Calu3 (cell line): Measurements from ENCODE around the gene DCUN1D4. TPM values are rescaled to one million over a fixed set of nuclear protein-coding genes. Genes with fewer than 3 reads are reported as not detected.
"Not testable (repeated sequence)": the region's sequence is repeated elsewhere in the genome, so short reads cannot be mapped to it uniquely, and the experiment has no call there.

ENCODE experiments used
- BruUV-seq: library from RNA; stranded (reverse); fragments of 400-500 nt; replicated peaks from 2 replicates; lab custom pipeline; 2021; lab: Mats Ljungman, UMichigan
- CTCF ChIA-PET: fragments of 300-600 bp; sonication (Branson Sonifier 250); formaldehyde crosslinking; loops from one replicate; lab custom pipeline; 2022; ENCODE audit warnings: antibody characterized with exemption; lab: Charles Lee
- DNase-seq: peaks from one replicate; pipeline ENCODE4 v3.0.0; 2022
- H3K27ac Mint-ChIP-seq: one replicate; pipeline ENCODE4 v1.8.0; 2022; ENCODE audit warnings: mixed read lengths; ENCODE audit not compliant: unreplicated experiment
- H3K27me3 Mint-ChIP-seq: one replicate; pipeline ENCODE4 v1.8.0; 2022; ENCODE audit warnings: mixed read lengths; ENCODE audit not compliant: unreplicated experiment
- H3K36me3 Mint-ChIP-seq: one replicate; pipeline ENCODE4 v1.8.0; 2022; ENCODE audit warnings: mild to moderate bottlenecking, moderate library complexity, mixed read lengths; ENCODE audit not compliant: insufficient read depth, unreplicated experiment
- H3K4me1 Mint-ChIP-seq: one replicate; pipeline ENCODE4 v1.8.0; 2022; ENCODE audit warnings: mild to moderate bottlenecking, low read depth, mixed read lengths; ENCODE audit not compliant: unreplicated experiment
- H3K4me3 Mint-ChIP-seq: one replicate; pipeline ENCODE4 v1.8.0; 2022; ENCODE audit warnings: mild to moderate bottlenecking, low read depth, moderate library complexity, mixed read lengths; ENCODE audit not compliant: unreplicated experiment
- H3K9me3 Mint-ChIP-seq: one replicate; pipeline ENCODE4 v1.8.0; 2022; ENCODE audit warnings: low read depth, mixed read lengths; ENCODE audit not compliant: unreplicated experiment
- intact Hi-C: fragments of 100-400 bp; cut with micrococcal nuclease; formaldehyde crosslinking; loops from one replicate; pipeline ENCODE4 v1.10.0; 2022; ENCODE audit not compliant: unreplicated experiment
- total RNA-seq: library from RNA; stranded (reverse); gene quantifications from 2 replicates; pipeline ENCODE4 v1.2.3, GENCODE V29; 2022
- TF ChIP-seq, protein P1 (sequence below): fragments of 200-600 bp; IDR thresholded peaks from one replicate; pipeline ENCODE4 v1.8.0; 2022; ENCODE audit warnings: antibody characterized with exemption; ENCODE audit not compliant: unreplicated experiment

The DCUN1D4 gene
- total RNA-seq, 1 experiment from 2014 or later, result 40.3 TPM

- no peak for DNase-seq
- H3K36me3 Mint-ChIP-seq, result peaks cover 4% of the 10 kb centered on the region
- BruUV-seq, result no TSS peak
Measured at GRCh38 chr4:51932261-51932660, 89.3 kb downstream of the DCUN1D4 start.

DNA sequence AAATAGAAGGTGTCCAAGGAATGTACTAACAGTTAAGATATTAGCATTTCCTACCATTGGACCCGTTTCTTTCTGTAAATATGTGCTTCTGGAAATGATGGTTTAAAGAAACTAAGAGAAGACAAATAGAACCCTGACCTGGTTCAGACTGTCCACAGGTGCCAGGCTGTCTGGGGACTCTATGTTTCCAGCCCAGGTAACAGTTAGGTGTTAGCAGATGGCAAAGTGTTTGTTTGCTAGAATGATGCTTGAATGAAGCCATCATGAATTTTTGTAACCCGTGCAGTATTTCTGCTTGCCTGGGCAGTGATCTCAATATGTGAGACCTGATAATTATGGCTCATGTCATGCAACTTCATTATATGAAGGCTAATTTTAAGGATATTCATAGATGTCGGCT is 89.7 kb downstream of the DCUN1D4 start:
- no peak overlapping the region for H3K27ac Mint-ChIP-seq
- H3K27me3 Mint-ChIP-seq, result no peaks in the 10 kb centered on the region
- TF ChIP-seq, protein P1, sequence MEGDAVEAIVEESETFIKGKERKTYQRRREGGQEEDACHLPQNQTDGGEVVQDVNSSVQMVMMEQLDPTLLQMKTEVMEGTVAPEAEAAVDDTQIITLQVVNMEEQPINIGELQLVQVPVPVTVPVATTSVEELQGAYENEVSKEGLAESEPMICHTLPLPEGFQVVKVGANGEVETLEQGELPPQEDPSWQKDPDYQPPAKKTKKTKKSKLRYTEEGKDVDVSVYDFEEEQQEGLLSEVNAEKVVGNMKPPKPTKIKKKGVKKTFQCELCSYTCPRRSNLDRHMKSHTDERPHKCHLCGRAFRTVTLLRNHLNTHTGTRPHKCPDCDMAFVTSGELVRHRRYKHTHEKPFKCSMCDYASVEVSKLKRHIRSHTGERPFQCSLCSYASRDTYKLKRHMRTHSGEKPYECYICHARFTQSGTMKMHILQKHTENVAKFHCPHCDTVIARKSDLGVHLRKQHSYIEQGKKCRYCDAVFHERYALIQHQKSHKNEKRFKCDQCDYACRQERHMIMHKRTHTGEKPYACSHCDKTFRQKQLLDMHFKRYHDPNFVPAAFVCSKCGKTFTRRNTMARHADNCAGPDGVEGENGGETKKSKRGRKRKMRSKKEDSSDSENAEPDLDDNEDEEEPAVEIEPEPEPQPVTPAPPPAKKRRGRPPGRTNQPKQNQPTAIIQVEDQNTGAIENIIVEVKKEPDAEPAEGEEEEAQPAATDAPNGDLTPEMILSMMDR, result no peak
- no TSS peak for BruUV-seq
- no peaks in the 10 kb centered on the region for H3K4me1 Mint-ChIP-seq
- intact Hi-C loops, result no loop called here
- CTCF ChIA-PET, result no interaction called here
- no peak overlapping the region for H3K4me3 Mint-ChIP-seq
- H3K36me3 Mint-ChIP-seq, result peaks cover 4% of the 10 kb centered on the region
- DNase-seq, result no peak
- no peaks in the 10 kb centered on the region for H3K9me3 Mint-ChIP-seq

More at GRCh38 chr4:51932261-51932660, 89.3 kb downstream of the DCUN1D4 start:
- Mint-ChIP-seq H3K4me1 (no peaks in the 10 kb centered on the region), H3K27me3 (no peaks in the 10 kb centered on the region), H3K27ac (no peak overlapping the region), H3K4me3 (no peak overlapping the region), H3K9me3 (no peaks in the 10 kb centered on the region)
- TF ChIP-seq, protein P1, result no peak
- CTCF ChIA-PET, result no interaction called here
- intact Hi-C loops, result no loop called here

GRCh38 chr4:51940460-51940859 is 97.5 kb downstream of the DCUN1D4 start:
- BruUV-seq, H3K27ac Mint-ChIP-seq, H3K4me3 Mint-ChIP-seq, intact Hi-C loops, CTCF ChIA-PET, H3K9me3 Mint-ChIP-seq, H3K36me3 Mint-ChIP-seq, DNase-seq, H3K27me3 Mint-ChIP-seq: not testable (repeated sequence)
- H3K4me1 Mint-ChIP-seq, result peaks cover 13% of the 10 kb centered on the region

DNA sequence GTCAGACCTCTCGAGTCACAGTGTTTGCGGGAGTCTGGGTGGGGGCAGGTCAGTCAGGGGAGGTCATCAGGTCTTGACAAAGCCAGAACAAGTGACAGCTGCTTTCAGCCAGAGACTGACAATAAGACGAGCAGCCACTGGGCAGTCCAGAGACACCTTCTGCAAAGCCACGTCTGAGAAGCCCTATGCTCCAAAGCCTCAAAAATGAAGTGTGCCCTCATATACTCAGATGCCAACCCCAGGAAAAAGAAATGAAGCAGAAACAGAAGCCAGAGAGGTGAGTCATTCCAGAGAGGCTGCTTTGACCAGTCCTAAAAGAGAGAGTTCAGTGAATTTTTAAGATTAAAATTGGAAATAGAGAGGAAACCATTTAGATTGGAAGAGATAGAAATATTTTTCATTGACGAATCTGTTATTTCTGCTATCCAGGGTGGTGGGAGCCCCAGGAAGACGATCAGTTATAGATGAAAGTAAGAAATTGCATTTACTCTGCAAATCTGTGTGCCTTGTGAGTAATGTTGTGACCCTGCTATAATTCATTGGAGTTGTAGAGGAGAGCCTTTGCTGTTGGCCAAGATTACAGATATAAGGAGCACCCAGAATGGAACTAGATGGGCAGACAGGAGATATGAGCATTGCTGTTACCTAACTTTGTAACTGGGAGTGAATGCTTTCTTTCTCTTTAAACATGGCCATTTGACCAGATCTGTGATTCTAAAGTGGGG is 99.3 kb downstream of the DCUN1D4 start:
- H3K27me3 Mint-ChIP-seq, result no peaks in the 10 kb centered on the region
- TF ChIP-seq, protein P1, result no peak
- intact Hi-C loops, result no loop called here
- no peak for DNase-seq
- H3K4me3 Mint-ChIP-seq, result no peak overlapping the region
- H3K27ac Mint-ChIP-seq, result peak overlapping the region; percentile 40
- CTCF ChIA-PET, result no interaction called here
- H3K4me1 Mint-ChIP-seq, result peaks cover 13% of the 10 kb centered on the region
- no peaks in the 10 kb centered on the region for H3K9me3 Mint-ChIP-seq
- no TSS peak for BruUV-seq
- no peaks in the 10 kb centered on the region for H3K36me3 Mint-ChIP-seq

DNA sequence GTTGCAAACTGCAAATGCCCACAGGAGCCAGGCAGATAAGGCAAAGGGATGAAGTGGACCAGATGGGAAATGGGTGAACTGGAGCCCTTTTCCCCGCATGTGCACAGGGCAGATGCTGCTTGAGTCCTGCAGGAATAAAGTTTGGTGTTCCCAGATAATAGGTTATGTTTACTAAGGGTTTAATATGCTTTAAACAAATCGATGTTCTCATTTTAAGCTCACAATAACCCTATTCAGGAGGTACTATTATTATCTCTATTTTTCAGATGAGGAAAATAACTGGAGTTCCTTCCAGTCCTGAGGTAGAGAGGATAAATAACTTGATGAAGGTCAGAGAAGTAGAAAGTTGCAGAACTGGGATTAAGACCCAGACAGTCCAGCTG is 99.9 kb downstream of the DCUN1D4 start:
- peaks cover 13% of the 10 kb centered on the region for H3K4me1 Mint-ChIP-seq
- intact Hi-C loops, result no loop called here
- no peaks in the 10 kb centered on the region for H3K9me3 Mint-ChIP-seq
- BruUV-seq, result no TSS peak
- no peak overlapping the region for H3K4me3 Mint-ChIP-seq
- H3K27ac Mint-ChIP-seq, result no peak overlapping the region
- DNase-seq, result no peak
- TF ChIP-seq, protein P1, result no peak
- no peaks in the 10 kb centered on the region for H3K27me3 Mint-ChIP-seq
- CTCF ChIA-PET, result no interaction called here
- H3K36me3 Mint-ChIP-seq, result no peaks in the 10 kb centered on the region
